ENCODE data around the gene GTF3C5. TPM values are rescaled to one million over a fixed set of nuclear protein-coding genes. Genes with fewer than 3 reads are reported as not detected.

The GTF3C5 gene
- total RNA-seq, 4 donors from 2014 or later, result 43.5 to 51.5 (median 48.9) TPM

- 20 to 30% methylated on average over 7 to 11 of the region's 16 CpGs for WGBS, 2 donors (ENCODE audit: low coverage in 1 of 2)
- no peaks in the 10 kb centered on the region for H3K9me3 ChIP-seq
Observed at GRCh38 chr9:132991351-132992300, 39.2 kb upstream of the GTF3C5 start.

GRCh38 chr9:132993511-132993939, 37.3 kb upstream of the GTF3C5 start:
- 57% methylated on average over 2 of the region's 14 CpGs; no CpG with 5 or more reads in 1 of the 2 donors for WGBS, 2 donors (ENCODE audit: low coverage in 1 of 2)
- no peak for ATAC-seq
- Histone ChIP-seq H3K36me3 (no peaks in the 10 kb centered on the region), H3K4me1 (no peaks in the 10 kb centered on the region), H3K4me3 (no peak overlapping the region), H3K9me3 (no peaks in the 10 kb centered on the region), H3K27ac (no peak overlapping the region), H3K27me3 (peaks cover 79% of the 10 kb centered on the region)
- TF ChIP-seq CTCF (IDR thresholded peaks at IDR 0.05) (no peak), EP300 (IDR thresholded peaks at IDR 0.05) (no peak), POLR2AphosphoS5 (IDR thresholded peaks at IDR 0.05) (no peak)

More at GRCh38 chr9:132991351-132992300, 39.2 kb upstream of the GTF3C5 start:
- Histone ChIP-seq H3K4me1 (no peaks in the 10 kb centered on the region), H3K27me3 (peaks cover 87% of the 10 kb centered on the region), H3K27ac (no peak overlapping the region), H3K36me3 (no peaks in the 10 kb centered on the region), H3K4me3 (no peak overlapping the region)
- ATAC-seq, result no peak
- TF ChIP-seq POLR2AphosphoS5 (IDR thresholded peaks at IDR 0.05), result no peak
- no peak for TF ChIP-seq POLR2A (IDR thresholded peaks at IDR 0.05)
- no peak for TF ChIP-seq CTCF (IDR thresholded peaks at IDR 0.05)
- TF ChIP-seq EP300 (IDR thresholded peaks at IDR 0.05), result no peak

GRCh38 chr9:132994410-132995120, 36.2 kb upstream of the GTF3C5 start:
- H3K4me3 ChIP-seq, result no peak overlapping the region
- H3K9me3 ChIP-seq, result no peaks in the 10 kb centered on the region
- no peak overlapping the region for H3K27ac ChIP-seq
- TF ChIP-seq EP300 (IDR thresholded peaks at IDR 0.05), result no peak
- no peak for TF ChIP-seq POLR2AphosphoS5 (IDR thresholded peaks at IDR 0.05)
- no peak for TF ChIP-seq CTCF (IDR thresholded peaks at IDR 0.05)
- no peak for TF ChIP-seq POLR2A (IDR thresholded peaks at IDR 0.05)
- peaks cover 78% of the 10 kb centered on the region for H3K27me3 ChIP-seq
- H3K4me1 ChIP-seq, result no peaks in the 10 kb centered on the region
- WGBS, 2 donors (ENCODE audit: low coverage in 1 of 2), result no CpG with 5 or more reads among the region's 13 CpGs
- ATAC-seq, result no peak
- no peaks in the 10 kb centered on the region for H3K36me3 ChIP-seq

DNA sequence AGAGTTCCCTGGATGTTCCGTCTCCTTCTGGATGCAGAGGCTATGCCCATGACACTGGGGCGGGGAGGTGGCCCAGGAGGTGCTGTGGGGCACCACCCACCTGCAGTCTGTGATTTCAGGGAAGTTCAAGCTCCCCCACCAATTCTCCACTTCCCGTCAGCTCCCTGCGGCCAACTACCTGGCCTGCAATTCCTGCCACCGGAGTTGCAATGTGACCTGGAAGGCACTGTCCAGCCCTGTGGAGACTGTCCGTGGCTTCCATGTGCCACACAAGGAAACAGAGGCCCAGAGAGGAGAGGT, 35.7 kb upstream of the GTF3C5 start:
- H3K27me3 ChIP-seq, result peaks cover 79% of the 10 kb centered on the region
- TF ChIP-seq CTCF (IDR thresholded peaks at IDR 0.05) (no peak), POLR2A (IDR thresholded peaks at IDR 0.05) (no peak), POLR2AphosphoS5 (IDR thresholded peaks at IDR 0.05) (no peak), EP300 (IDR thresholded peaks at IDR 0.05) (no peak)

More for the DNA sequence above, 35.7 kb upstream of the GTF3C5 start:
- H3K4me3 ChIP-seq, result no peak overlapping the region
- no peaks in the 10 kb centered on the region for H3K36me3 ChIP-seq
- ATAC-seq, result no peak
- H3K27ac ChIP-seq, result no peak overlapping the region
- H3K9me3 ChIP-seq, result no peaks in the 10 kb centered on the region
- WGBS, 2 donors (ENCODE audit: low coverage in 1 of 2), result 100% methylated on average over 1 of the region's 6 CpGs; no CpG with 5 or more reads in 1 of the 2 donors
- no peaks in the 10 kb centered on the region for H3K4me1 ChIP-seq
